Measurements from ENCODE around the gene CRYGB. TPM values are rescaled to one million over a fixed set of nuclear protein-coding genes. Genes with fewer than 3 reads are reported as not detected.
"Not testable (repeated sequence)": the region's sequence is repeated elsewhere in the genome, so short reads cannot be mapped to it uniquely, and the experiment has no call there.

The CRYGB gene
- total RNA-seq, 1 donor from 2014 or later = not detected

DNA sequence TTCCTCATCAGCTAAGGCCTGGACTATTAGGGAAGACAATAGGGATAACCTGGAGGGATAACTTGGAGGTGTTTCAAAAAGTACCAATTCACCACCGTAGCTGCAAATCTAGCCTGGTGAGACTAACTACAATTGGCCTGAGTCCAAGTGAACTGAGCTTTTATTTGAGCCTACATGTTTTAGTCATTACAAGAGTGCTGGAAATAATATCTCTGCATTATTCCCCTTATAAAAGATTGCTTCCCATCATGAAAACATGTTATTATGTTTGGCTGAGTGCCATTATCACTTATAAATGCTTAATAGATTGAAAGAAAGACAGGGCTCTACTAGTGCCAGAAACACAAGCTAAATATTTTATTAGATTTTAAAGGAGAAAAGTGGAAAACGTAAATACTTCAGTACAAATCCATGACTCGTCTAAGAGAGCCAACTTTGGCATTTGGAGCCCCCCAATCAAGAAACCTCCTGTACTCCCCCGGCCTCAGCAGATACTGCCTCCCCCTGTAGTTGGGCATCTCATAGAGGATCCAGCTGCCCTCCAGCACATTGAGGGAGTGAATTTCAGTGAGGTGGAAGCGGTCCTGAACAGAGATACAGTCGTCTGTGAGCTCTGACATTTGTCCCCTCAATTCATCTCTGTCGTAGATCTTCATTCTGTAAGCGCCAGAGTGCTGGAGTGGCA, 3.6 kb downstream of the CRYGB start:
- DNase-seq (ENCODE audit: low read depth) = no peak
- TF ChIP-seq, protein P1, sequence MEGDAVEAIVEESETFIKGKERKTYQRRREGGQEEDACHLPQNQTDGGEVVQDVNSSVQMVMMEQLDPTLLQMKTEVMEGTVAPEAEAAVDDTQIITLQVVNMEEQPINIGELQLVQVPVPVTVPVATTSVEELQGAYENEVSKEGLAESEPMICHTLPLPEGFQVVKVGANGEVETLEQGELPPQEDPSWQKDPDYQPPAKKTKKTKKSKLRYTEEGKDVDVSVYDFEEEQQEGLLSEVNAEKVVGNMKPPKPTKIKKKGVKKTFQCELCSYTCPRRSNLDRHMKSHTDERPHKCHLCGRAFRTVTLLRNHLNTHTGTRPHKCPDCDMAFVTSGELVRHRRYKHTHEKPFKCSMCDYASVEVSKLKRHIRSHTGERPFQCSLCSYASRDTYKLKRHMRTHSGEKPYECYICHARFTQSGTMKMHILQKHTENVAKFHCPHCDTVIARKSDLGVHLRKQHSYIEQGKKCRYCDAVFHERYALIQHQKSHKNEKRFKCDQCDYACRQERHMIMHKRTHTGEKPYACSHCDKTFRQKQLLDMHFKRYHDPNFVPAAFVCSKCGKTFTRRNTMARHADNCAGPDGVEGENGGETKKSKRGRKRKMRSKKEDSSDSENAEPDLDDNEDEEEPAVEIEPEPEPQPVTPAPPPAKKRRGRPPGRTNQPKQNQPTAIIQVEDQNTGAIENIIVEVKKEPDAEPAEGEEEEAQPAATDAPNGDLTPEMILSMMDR (conservative IDR thresholded peaks at IDR 0.05; ENCODE audit: low read depth, low read length) = no peak

DNA sequence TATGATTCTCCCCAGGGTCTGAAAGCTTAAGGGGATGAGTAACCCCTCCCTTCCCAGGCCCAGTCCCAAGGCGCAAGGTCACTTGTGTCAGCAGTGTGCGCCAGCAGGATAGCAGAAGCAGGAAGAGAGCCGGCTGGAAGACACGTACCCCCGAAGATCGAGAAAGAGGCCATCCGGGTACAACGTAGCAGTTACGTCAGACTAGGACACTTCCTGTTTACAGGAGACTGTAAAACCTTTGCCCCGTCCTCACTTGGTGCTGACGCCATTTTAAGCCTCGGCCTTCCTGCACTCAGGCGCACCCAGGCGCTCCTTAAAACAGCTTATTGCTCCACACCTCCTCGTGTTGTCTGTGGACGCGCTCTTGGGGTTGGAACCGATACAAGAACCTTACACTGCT, 6.5 kb downstream of the CRYGB start:
- no peak for DNase-seq (ENCODE audit: low read depth)
- H3K4me3 ChIP-seq (ENCODE audit: low read depth, low read length) = no peak overlapping the region
- TF ChIP-seq, protein P1 (conservative IDR thresholded peaks at IDR 0.05; ENCODE audit: low read depth, low read length) = no peak

More for the DNA sequence above, 3.6 kb downstream of the CRYGB start:
- H3K4me3 ChIP-seq (ENCODE audit: low read depth, low read length) = no peak overlapping the region

DNA sequence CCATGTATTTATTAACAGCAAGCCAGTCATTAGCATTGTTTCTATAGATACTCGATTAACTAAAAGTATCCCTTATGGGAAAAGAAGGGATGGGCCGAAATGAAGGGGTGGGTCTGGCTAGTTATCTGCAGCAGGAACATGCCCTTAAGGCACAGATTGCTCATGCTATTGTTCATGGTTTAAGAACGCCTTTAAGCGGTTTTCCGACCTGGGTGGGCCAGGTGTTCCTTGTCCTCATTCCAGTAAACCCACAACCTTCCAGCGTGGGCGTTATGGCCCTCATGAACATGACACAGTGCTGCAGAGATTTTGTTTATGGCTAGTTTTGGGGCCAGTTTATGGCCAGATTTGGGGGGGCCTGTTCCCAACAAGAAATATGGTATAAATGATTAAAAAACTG, 7.6 kb downstream of the CRYGB start:
- not testable (repeated sequence) for DNase-seq (ENCODE audit: low read depth); H3K4me3 ChIP-seq (ENCODE audit: low read depth, low read length)

DNA sequence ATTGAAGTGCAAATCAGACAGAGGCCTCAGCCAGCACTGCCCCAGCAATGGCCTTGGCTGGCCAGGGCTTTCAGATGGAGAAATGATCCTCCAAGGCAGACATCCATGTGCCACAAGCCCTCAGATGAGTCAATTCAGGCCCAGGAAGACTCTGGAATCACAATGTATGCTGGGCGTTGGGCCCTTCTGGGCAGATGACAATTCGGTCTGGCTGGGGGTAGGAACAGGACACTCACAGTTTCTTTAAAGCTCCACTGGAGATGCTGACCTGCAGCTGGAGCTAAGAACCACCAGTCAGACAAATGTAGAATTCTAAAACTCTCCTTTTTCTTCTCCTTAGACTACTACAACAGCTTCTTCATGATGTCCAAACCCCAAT, 9.3 kb downstream of the CRYGB start:
- H3K4me3 ChIP-seq (ENCODE audit: low read depth, low read length) = no peak overlapping the region
- TF ChIP-seq, protein P1 (conservative IDR thresholded peaks at IDR 0.05; ENCODE audit: low read depth, low read length) = no peak
- DNase-seq (ENCODE audit: low read depth) = no peak

DNA sequence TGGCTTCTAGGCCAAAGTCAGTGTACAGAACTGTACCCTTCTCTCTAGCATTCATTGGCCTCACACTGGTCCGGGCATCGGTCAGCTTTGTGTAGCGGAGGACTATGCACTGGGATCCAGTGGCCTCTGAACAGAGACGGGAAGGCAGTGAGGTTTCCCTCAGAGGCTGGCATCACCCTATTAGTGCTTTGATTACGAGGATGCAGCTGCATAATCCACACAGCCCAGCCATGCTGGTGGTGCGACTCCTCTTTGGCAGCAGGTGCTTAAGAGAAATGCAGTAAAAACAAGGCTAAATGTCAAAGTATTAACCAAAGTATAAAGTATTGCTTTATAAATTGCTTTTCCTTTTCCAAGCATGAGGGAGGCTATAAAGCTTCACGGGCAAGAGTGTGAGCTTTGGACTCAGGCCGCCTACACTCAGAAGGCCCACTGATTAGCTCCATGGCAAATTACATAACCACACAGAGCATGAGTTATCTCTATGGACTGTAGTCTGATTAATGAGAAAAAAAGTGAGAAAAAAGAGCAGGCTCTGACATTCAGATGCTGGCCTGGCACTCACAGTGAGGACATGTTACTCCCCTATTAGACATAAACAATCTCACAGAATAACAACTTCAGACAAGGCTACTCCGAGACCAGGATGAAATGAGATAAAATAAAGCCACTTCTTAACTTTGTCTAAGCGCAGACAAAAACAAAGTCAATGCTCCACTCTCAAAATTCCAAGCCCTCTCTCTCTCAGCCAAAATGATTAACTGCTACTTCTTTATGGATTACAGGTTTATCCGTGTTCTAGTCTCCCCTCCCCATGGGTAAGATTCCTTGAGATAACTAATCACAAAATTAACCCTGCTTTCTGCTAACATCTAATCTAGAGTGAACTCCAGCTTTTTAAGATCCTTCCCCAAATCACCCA, 9.9 kb downstream of the CRYGB start:
- TF ChIP-seq, protein P1 (conservative IDR thresholded peaks at IDR 0.05; ENCODE audit: low read depth, low read length) = no peak
- DNase-seq (ENCODE audit: low read depth) = no peak

DNA sequence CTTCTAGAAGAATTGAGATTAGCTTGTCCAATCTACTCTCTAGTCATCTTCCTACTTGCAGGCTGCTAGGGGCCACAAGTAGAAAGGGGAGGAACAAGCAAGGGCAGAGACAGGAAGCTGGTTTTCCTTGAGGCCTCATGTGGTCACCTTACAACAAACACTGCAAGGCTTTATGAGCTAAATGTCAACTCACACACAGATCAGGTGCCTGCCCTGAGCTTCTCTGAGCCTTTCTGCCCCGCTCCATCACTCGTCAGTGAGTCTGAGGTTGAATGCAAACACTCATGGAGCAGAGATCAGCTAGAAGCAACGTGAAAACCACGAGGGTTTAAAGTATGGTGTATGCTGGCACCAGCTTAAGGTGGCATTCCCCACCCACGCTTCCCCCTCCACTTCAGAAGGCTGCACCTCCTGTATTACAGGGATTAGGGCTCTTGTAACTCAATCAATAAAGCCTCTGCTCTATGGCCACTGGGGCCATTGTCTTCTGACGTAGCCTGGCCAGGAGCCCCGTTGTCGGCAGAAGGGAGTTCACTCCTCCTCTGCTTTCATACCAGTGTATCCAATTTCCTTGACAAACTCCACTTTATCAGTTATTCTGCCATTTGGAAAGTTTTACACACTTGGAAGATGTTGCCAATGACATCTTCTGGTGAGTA, 10.9 kb downstream of the CRYGB start:
- DNase-seq (ENCODE audit: low read depth) = no peak
- TF ChIP-seq, protein P1 (conservative IDR thresholded peaks at IDR 0.05; ENCODE audit: low read depth, low read length) = no peak
- H3K4me3 ChIP-seq (ENCODE audit: low read depth, low read length) = no peak overlapping the region

More for the DNA sequence above, 9.9 kb downstream of the CRYGB start:
- no peak overlapping the region for H3K4me3 ChIP-seq (ENCODE audit: low read depth, low read length)

DNA sequence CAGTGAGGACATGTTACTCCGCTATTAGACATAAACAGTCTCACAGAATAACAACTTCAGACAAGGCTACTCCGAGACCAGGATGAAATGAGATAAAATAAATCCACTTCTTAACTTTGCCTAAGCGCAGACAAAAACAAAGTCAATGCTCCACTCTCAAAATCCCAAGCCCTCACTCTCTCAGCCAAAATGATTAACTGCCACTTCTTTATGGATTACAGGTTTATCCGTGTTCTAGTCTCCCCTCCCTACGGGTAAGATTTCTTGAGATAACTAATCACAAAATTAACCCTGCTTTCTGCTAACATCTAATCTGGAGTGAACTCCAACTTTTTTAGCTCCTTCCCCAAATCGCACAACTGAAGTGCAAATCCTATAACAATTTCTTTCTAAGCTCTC, 15.2 kb downstream of the CRYGB start:
- no peak for DNase-seq (ENCODE audit: low read depth)
- TF ChIP-seq, protein P1 (conservative IDR thresholded peaks at IDR 0.05; ENCODE audit: low read depth, low read length) = no peak
- H3K4me3 ChIP-seq (ENCODE audit: low read depth, low read length) = no peak overlapping the region

Data from epithelial cell of proximal tubule (primary cell).